Stimulated activated CD4-positive, alpha-beta T cell treated with anti-CD3 and anti-CD28 coated beads, Interleukin-2, amount 100 ng/mL, for 48 hours (primary cell): Measurements from ENCODE around the gene HMCN1.
"Not testable (repeated sequence)": the region's sequence is repeated elsewhere in the genome, so short reads cannot be mapped to it uniquely, and the experiment has no call there.

ENCODE experiments used
- DNase-seq, 2 donors: peaks; one replicate each; pipeline ENCODE4 v3.0.0-alpha.2; 2020

The HMCN1 gene

DNA sequence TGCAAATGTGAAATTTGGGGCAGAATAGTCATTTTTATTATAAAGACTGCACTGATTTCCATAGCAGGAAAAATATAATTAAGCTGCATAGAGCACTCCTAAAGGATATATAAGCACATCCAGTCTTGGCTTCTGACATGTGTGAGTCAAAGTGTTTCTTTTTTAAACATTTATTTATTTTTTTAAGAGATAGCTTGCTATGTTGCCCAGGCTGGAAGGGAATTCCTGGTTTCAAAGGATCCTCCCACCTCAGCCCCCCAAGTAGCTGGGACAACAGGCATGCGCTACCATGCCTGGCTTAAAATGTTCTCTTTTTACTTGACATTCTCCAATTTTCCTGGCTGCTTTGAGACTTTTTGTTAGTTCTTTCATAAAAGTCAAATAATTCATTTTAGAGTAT is 126.1 kb downstream of the HMCN1 start:
- DNase-seq = no peak

DNA sequence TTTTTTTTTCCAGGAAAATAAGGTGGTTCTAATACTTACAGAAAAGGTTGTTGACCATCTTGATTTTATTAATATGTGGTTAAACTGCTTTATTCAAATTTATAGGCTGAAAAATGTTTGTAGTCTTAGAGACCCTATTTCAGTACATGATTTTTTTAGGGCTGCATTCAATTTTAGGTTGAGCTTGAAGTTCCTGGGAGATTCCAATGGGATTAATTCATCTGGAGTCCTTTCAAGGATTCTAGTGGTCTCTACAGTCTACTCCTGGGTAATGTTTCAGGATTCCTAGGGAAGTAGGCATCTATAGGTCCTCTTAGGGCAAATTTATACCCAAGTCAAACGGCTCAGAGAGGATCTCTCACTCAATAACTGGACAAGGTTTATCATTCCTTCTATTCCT is 126.7 kb downstream of the HMCN1 start:
- no peak for DNase-seq

DNA sequence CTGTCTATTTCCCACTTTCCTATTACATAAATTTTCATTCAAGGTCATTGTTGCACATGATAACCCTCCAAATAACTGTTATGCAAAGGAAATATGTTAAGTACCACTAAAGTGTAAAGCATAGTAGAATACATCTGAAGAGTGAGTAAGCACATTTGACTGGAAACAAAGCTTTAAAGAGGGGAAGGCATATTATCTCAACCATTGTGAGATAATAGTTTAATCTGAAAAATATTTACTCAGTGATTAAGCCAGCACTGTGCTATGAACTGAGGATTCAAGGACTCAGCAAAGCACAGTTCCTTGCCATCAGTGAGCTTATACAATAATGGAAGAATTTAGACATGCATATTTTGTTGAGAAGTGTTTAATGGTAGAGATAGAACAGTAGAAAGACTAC is 127.4 kb downstream of the HMCN1 start:
- DNase-seq = no peak

- no peak for DNase-seq
Measured at GRCh38 chr1:185862235-185862634, 128.0 kb downstream of the HMCN1 start.

DNA sequence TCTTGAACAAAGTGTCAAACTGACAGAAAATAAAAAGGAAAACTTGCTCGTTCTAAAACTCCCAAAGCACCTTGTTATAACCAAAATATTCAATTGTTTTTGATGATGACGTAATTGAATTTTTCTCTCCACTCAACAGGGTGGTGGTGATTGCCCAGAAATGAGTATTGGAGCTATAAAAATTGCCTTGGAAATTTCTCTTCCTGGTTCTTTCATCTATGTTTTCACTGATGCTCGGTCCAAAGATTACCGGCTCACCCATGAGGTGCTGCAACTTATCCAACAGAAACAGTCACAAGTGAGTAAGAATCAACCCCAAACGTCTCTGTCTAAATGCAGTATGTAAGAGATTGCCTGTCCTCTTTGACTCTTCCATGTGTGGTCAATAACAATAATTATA is 130.1 kb downstream of the HMCN1 start:
- no peak for DNase-seq

DNA sequence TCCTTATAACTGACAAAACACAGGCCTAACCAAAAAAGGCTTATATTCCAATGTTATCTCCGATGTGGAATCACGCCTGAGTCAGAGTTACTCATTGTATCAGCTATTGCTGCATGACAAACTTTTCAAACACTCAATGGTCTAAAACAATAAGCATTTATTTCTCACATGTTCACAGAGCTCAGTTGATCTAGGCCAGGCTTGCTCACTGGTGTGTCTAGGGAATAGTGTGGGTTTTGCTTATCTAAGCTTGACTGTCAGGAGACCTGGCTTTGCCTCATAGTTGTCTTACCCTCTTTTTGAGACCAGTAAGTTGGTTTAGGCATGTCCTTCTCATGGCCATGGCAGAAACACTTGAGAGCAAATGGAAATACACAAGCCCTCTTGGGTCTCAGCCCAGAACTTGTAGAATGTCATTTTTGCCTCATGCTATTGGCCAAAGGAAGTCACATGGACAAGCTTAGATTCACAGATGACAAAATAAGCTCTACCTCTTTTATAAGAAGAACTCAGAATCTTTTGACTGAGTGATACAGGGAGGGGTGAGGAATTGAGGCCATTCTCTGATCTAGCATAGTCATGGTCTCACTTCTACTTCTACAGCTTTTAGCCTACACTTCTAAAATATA is 130.8 kb downstream of the HMCN1 start:
- no peak for DNase-seq

DNA sequence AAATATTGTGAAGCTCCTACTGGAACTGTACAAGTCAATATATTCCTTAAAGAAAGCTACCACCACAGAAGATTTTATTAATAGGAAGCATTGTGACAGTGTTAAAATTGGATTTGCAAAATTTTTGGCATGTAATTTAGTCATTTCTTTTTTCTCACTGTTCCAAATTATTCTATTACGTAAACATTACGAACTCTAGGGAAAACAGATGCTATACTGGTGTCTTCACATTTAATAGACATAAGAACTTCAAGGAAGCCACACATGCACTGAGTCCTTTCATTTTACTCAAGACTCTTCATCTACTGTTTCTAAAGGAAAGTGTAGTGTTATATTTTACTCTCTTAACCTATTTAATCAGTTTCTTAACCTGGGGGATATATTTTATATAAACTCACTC is 135.4 kb downstream of the HMCN1 start:
- DNase-seq = no peak

DNA sequence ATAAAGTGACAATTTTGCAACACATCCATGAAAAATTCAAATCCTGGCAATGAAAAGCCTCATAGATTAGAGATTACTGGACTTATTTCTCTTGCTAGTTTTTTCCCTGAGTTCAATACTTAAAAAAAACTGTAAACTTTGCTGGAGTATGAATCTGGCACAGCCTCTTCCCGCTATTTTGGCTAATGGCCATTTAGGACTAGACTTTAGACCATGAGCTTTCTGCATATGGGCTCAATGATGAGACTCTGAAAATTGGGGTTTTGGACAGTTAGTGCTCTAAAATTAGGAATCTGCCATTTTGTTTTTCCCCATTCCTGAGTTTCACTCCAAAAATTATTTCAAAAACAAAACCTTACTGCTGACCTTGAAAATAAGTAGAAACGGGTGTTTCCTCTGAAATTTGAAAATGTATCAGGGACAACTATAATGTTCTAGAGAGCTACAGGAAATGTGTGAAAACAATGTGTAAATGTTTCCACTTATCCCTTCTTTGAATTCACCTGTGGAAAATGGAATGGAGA is 137.5 kb downstream of the HMCN1 start:
- no peak for DNase-seq

- DNase-seq = no peak
Measured at GRCh38 chr1:185874246-185874645, 140.1 kb downstream of the HMCN1 start.

GRCh38 chr1:185880330-185880729 is 146.1 kb downstream of the HMCN1 start:
- no peak for DNase-seq

DNA sequence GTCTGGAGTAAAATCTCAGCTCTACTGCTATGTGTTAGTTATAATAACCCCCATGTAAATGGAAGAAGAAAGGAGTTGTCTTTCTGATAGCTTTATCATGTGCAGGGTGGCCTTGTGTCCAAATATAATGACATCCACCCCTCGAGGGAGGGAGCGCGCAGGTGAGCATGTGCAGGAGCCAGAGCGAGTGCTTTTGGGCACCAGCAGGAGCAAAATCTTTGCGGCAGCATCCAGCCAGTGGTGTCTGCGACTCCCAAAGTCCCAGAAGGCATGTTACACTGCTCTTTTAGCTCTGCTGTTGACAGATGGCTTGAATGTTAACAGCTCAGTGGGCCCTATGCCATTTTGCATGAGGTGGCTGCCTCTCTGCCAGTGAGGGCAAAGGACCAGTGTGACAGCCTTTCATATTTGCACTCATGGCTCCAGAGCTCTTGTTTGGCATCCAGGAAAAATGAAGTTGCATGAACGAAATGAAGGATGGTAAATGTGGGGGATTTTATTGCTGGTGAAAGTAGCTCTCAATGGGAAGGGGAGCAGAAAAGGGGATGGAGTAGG is 146.7 kb downstream of the HMCN1 start:
- no peak for DNase-seq

DNA sequence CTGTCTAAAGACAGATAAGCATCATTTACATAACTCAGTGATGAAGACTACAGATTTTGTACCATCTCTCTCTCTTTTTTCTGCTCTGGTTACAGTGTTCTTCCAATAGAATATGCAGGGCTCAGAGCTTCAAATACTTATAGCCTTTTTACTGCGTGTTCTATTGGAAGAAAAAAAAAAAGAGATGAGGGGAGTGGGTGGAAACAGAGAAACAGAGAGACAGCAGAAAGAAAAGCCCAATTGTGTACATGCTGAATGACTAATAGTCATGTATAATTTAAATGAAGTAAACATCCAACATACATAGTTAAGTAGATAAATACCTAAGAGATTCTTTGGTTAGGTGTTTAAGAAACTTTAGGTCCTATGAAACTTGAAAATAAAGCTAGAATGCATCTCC is 151.9 kb downstream of the HMCN1 start:
- no peak for DNase-seq

- no peak for DNase-seq
Measured at GRCh38 chr1:185886671-185887070, 152.5 kb downstream of the HMCN1 start.

GRCh38 chr1:185892831-185893403 is 158.7 kb downstream of the HMCN1 start:
- DNase-seq = not testable (repeated sequence)

GRCh38 chr1:185894791-185895190 is 160.6 kb downstream of the HMCN1 start:
- DNase-seq = no peak

DNA sequence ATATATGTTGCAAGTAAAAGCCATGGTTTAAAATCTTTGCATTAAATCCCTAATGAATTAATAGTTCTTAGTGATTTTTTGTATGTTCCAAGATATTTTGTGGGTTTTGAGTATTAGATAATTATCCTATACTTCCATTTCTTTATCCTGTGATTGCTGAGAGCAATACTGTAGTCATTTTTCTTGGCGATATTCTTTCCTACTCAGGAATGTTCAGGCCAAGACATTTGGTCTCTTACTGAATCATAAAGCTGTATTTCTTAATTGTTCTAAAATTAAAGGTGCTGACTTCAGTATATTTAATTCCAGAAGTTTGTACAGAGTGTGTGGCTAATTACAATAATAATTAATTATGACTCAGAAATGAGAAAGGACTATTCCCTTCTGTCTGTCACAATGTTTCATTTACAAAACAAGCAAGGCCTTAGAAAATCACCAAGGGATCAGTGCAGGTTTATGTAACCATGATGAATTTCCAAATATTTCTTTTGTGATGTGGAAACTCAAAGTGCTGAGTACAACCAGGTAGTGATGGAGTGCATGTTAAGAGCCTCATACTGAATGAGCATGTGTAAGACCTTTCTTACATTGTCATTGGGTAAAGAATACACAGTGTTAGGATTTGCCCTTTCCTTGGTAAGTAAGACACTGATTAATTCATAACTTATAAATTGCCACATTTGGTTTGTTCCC is 161.2 kb downstream of the HMCN1 start:
- no peak for DNase-seq

- DNase-seq = no peak
Measured at GRCh38 chr1:185896863-185897262, 162.7 kb downstream of the HMCN1 start.

GRCh38 chr1:185906186-185906585 is 172.0 kb downstream of the HMCN1 start:
- DNase-seq = no peak

GRCh38 chr1:185907246-185907645 is 173.1 kb downstream of the HMCN1 start:
- DNase-seq = no peak

DNA sequence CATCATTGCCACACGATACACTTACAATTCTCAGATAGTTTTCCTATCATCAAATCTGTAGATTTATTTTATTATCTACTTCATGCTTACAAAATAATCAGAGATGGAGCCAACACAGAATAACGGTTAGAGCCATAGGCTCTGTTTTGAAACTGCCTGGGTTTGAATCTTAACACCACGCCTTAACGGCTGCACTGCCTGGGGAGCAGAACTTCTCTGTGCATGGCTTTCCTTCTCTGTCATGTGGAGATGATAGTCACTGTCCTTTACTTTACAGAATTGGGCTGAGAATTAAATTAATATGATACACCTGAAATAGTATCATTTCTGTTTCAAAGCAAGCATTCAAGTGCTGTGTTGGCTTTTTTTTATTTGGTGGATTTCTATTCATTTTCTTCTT is 177.8 kb downstream of the HMCN1 start:
- no peak for DNase-seq

DNA sequence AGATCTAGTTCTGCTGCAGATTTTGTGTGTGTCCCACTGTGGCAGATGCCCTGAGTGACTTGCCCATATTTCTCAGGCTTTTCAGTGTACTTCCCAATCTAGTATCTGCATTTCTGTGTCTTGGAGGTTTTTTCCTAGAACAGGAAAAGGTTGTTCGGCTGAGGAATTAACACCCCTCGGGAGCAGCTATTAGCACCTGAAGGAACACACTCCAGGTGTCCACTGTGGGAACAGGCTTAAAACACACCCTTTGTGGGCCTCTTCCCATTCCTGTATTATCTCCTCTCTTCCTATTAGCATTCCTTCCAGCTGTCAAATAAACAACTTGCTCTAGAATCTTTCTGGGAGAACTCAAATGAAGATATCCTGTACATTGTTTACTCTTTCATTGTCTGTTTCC is 178.3 kb downstream of the HMCN1 start:
- DNase-seq = no peak

GRCh38 chr1:185914089-185914488 is 179.9 kb downstream of the HMCN1 start:
- DNase-seq = no peak

DNA sequence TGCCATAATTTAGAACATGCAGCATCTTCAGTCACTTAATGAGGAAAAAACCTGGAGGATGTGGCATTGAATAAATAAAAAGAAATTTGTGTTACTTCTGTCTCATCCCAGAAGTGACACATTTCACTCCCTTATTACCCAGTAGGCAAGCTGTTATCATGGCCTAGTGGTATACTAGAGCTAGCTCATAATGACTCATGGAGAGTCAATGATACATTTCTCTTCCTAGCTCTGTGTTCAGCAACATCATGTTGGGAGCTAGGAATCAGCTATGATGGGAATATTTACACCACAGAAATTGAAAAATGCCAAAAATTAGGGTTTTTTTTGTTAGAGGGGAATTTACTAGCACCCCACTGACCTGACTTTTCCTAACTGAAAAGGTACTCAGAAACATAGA is 182.7 kb downstream of the HMCN1 start:
- no peak for DNase-seq

- no peak for DNase-seq
Measured at GRCh38 chr1:185917646-185918045, 183.5 kb downstream of the HMCN1 start.
